ENCODE results near the gene MAN2B2.

Gene MAN2B2

GRCh38 chr4:6576932-6577331 lies 1.9 kb downstream of the MAN2B2 start:
- H3K4me3 ChIP-seq (ENCODE audit: control insufficient read depth, low read depth, low read length) = no peak overlapping the region
- TF ChIP-seq CTCF (IDR thresholded peaks at IDR 0.05; ENCODE audit: control insufficient read depth, insufficient read depth, low read depth, low read length, missing control alignments) = no peak
- no peak for DNase-seq (ENCODE audit: low read depth)

DNA sequence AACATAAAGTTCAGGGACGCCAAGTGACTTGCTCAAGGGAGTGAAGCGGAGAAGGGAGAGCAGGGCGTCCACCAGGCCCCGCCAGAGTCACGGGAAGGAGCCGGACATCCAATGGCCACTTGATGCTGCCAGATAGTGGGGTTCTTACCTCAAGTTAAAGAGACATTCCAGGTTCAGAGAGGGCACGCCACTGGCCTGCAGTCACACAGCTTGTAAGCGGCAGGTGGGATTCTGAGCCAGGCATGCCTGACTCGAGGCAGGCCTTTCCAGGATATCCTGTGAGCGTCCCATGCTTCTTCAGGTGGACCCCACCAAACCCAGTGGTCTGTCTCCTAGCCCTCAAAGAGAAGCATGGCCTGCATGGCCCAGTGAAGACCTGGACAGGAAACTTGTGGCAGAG lies 2.4 kb downstream of the MAN2B2 start:
- TF ChIP-seq CTCF (IDR thresholded peaks at IDR 0.05; ENCODE audit: control insufficient read depth, insufficient read depth, low read depth, low read length, missing control alignments) = no peak
- H3K4me3 ChIP-seq (ENCODE audit: control insufficient read depth, low read depth, low read length) = no peak overlapping the region
- no peak for DNase-seq (ENCODE audit: low read depth)

GRCh38 chr4:6578221-6578620 lies 3.2 kb downstream of the MAN2B2 start:
- no peak for DNase-seq (ENCODE audit: low read depth)
- no peak overlapping the region for H3K4me3 ChIP-seq (ENCODE audit: control insufficient read depth, low read depth, low read length)
- TF ChIP-seq CTCF (IDR thresholded peaks at IDR 0.05; ENCODE audit: control insufficient read depth, insufficient read depth, low read depth, low read length, missing control alignments) = no peak

GRCh38 chr4:6580353-6580752 lies 5.4 kb downstream of the MAN2B2 start:
- no peak for DNase-seq (ENCODE audit: low read depth)
- TF ChIP-seq CTCF (IDR thresholded peaks at IDR 0.05; ENCODE audit: control insufficient read depth, insufficient read depth, low read depth, low read length, missing control alignments) = no peak
- H3K4me3 ChIP-seq (ENCODE audit: control insufficient read depth, low read depth, low read length) = no peak overlapping the region

DNA sequence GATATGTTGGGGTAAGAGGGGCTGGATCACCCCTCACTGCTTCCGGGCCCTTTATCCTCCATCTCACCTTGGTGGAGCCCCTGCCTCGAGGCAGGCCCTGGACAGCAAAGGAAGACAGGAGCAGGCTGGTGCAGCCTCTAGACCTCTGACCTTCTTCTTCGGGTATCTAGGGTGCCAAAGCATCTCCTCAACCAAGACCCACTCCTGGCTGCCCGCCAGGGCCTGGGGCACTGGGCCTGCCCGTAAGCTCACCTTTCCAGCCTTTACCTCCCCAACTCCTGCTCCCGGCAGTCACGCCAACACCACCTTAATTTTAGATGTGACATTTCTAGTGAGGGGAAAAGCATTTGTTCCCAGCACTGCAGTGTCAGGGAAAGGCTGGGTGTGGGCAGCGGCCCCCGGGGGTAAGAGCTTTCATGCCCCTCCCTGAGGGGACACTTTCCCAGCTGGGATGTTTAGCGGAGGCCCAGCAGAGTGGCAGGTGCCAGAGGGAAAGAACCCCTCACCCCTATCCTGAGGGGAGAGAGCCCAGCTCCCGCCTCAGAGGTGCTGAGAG lies 6.7 kb downstream of the MAN2B2 start:
- TF ChIP-seq CTCF (IDR thresholded peaks at IDR 0.05; ENCODE audit: control insufficient read depth, insufficient read depth, low read depth, low read length, missing control alignments) = no peak
- H3K4me3 ChIP-seq (ENCODE audit: control insufficient read depth, low read depth, low read length) = no peak overlapping the region
- no peak for DNase-seq (ENCODE audit: low read depth)

- no peak overlapping the region for H3K4me3 ChIP-seq (ENCODE audit: control insufficient read depth, low read depth, low read length)
- no peak for TF ChIP-seq CTCF (IDR thresholded peaks at IDR 0.05; ENCODE audit: control insufficient read depth, insufficient read depth, low read depth, low read length, missing control alignments)
- DNase-seq (ENCODE audit: low read depth) = no peak
Observed at GRCh38 chr4:6582889-6583490, 8.0 kb downstream of the MAN2B2 start.

Measured in AG09309 (cell line).